NT2/D1 (cell line): ENCODE measurements around the gene LIF.
A peak's percentile ranks its signal among the peaks of the same experiment; 100 is the strongest.

Experiments used
- DNase-seq: peaks from one replicate; pipeline ENCODE4 v3.0.0-alpha.2; 2011; ENCODE audit warnings: low read depth, low spot score
- H3K27me3 ChIP-seq: 2 replicates; pipeline ENCODE4 v1.6.0; 2011; ENCODE audit warnings: mild to moderate bottlenecking; ENCODE audit not compliant: insufficient read length, insufficient read depth
- H3K36me3 ChIP-seq: 2 replicates; pipeline ENCODE4 v1.6.1; 2011; ENCODE audit warnings: mild to moderate bottlenecking, low read length, mixed read lengths; ENCODE audit not compliant: insufficient read depth, insufficient read length
- H3K4me1 ChIP-seq: 2 replicates; pipeline ENCODE4 v1.5.1; 2011; ENCODE audit not compliant: insufficient read depth, insufficient read length
- H3K4me3 ChIP-seq: 2 replicates; pipeline ENCODE4 v1.5.1; 2011; ENCODE audit warnings: low read depth; ENCODE audit not compliant: insufficient read length
- H3K9ac ChIP-seq: 2 replicates; pipeline ENCODE4 v1.6.0; 2011; ENCODE audit warnings: low read depth; ENCODE audit not compliant: insufficient read length
- H3K9me3 ChIP-seq: 2 replicates; pipeline ENCODE4 v1.5.1; 2011; ENCODE audit warnings: mild to moderate bottlenecking, low read length; ENCODE audit not compliant: insufficient read depth
- SUZ12 ChIP-seq: IDR thresholded peaks from 2 replicates; pipeline ENCODE4 v1.6.1; 2011; ENCODE audit not compliant: insufficient read length, insufficient read depth; ENCODE audit errors: extremely low read depth
- YY1 ChIP-seq: IDR thresholded peaks from 2 replicates; pipeline ENCODE4 v1.6.1; 2011; ENCODE audit not compliant: insufficient read length, insufficient read depth
- ZNF274 ChIP-seq: IDR thresholded peaks from 2 replicates; pipeline ENCODE4 v1.6.1; 2011; ENCODE audit warnings: mild to moderate bottlenecking, low read depth, low read length

Gene LIF

GRCh38 chr22:30250661-30251267, 4.2 kb upstream of the LIF start:
- Histone ChIP-seq H3K4me3 (no peak overlapping the region), H3K36me3 (peaks cover 5% of the 10 kb centered on the region), H3K4me1 (peaks cover 26% of the 10 kb centered on the region), H3K27me3 (peaks cover 6% of the 10 kb centered on the region), H3K9me3 (no peaks in the 10 kb centered on the region), H3K9ac (no peak overlapping the region)
- DNase-seq: no peak
- no peak for TF ChIP-seq YY1
- no peak for TF ChIP-seq ZNF274
- no peak for TF ChIP-seq SUZ12

GRCh38 chr22:30250039-30250565, 3.5 kb upstream of the LIF start:
- Histone ChIP-seq H3K9ac (no peak overlapping the region), H3K9me3 (no peaks in the 10 kb centered on the region), H3K4me3 (no peak overlapping the region), H3K27me3 (peaks cover 7% of the 10 kb centered on the region), H3K4me1 (peaks cover 27% of the 10 kb centered on the region), H3K36me3 (peaks cover 4% of the 10 kb centered on the region)
- no peak for DNase-seq
- no peak for TF ChIP-seq SUZ12
- no peak for TF ChIP-seq ZNF274
- TF ChIP-seq YY1: no peak

GRCh38 chr22:30249049-30250038, 2.8 kb upstream of the LIF start:
- TF ChIP-seq ZNF274 (no peak), SUZ12 (no peak)
- H3K36me3 ChIP-seq: peaks cover 7% of the 10 kb centered on the region
- peaks cover 27% of the 10 kb centered on the region for H3K4me1 ChIP-seq
- DNase-seq: no peak
- peaks cover 14% of the 10 kb centered on the region for H3K27me3 ChIP-seq
- H3K9me3 ChIP-seq: no peaks in the 10 kb centered on the region
- peak overlapping the region; percentile 8 for H3K9ac ChIP-seq
- no peak overlapping the region for H3K4me3 ChIP-seq

- H3K9ac ChIP-seq: no peak overlapping the region
Observed at GRCh38 chr22:30248484-30248883, 1.9 kb upstream of the LIF start.

GRCh38 chr22:30247974-30248373, 1.4 kb upstream of the LIF start:
- no peak overlapping the region for H3K4me3 ChIP-seq
- TF ChIP-seq YY1: no peak
- no peak for TF ChIP-seq SUZ12
- TF ChIP-seq ZNF274: no peak
- no peak for DNase-seq
- no peak overlapping the region for H3K9ac ChIP-seq
- H3K4me1 ChIP-seq: peaks cover 21% of the 10 kb centered on the region
- H3K9me3 ChIP-seq: no peaks in the 10 kb centered on the region
- H3K36me3 ChIP-seq: peaks cover 21% of the 10 kb centered on the region
- H3K27me3 ChIP-seq: peaks cover 14% of the 10 kb centered on the region

More at GRCh38 chr22:30248484-30248883, 1.9 kb upstream of the LIF start:
- Histone ChIP-seq H3K9me3 (no peaks in the 10 kb centered on the region), H3K4me1 (peaks cover 24% of the 10 kb centered on the region), H3K36me3 (peaks cover 16% of the 10 kb centered on the region), H3K4me3 (no peak overlapping the region), H3K27me3 (peaks cover 14% of the 10 kb centered on the region)
- no peak for TF ChIP-seq SUZ12
- no peak for TF ChIP-seq YY1
- no peak for TF ChIP-seq ZNF274
- DNase-seq: no peak

GRCh38 chr22:30247561-30247960, 1.0 kb upstream of the LIF start:
- H3K4me1 ChIP-seq: peaks cover 18% of the 10 kb centered on the region

More at GRCh38 chr22:30247561-30247960, 1.0 kb upstream of the LIF start:
- Histone ChIP-seq H3K9ac (no peak overlapping the region), H3K4me3 (no peak overlapping the region), H3K27me3 (peaks cover 14% of the 10 kb centered on the region), H3K9me3 (no peaks in the 10 kb centered on the region), H3K36me3 (peaks cover 25% of the 10 kb centered on the region)
- no peak for DNase-seq
- TF ChIP-seq SUZ12 (no peak), YY1 (no peak), ZNF274 (no peak)
